K562 (cell line): ENCODE measurements around the gene LMO3. TPM values are rescaled to one million over a fixed set of nuclear protein-coding genes. Genes with fewer than 3 reads are reported as not detected.
A peak's percentile ranks its signal among the peaks of the same experiment; 100 is the strongest.

Experiments used
- ATAC-seq: fragments of 200-7000 bp; cut with Tn5 transposase; 3 replicates; pipeline ENCODE4 v1.9.1; 2020; ENCODE audit warnings: moderate library complexity
- BruUV-seq: library from RNA; stranded (reverse); fragments of 400-500 nt; replicated peaks from 2 replicates; lab custom pipeline; 2021; lab: Mats Ljungman, UMichigan
- CTCF ChIA-PET: fragments of 300-600 bp; formaldehyde crosslinking; extraction: SDS; loops from one replicate; lab custom pipeline; 2021; ENCODE audit warnings: low intra/inter-chr PET ratio; lab: Yijun Ruan, JAX
- POLR2A ChIA-PET: fragments of 300-600, 350-650 bp; sonication (Branson Sonifier 250); formaldehyde crosslinking; extraction: SDS; loops from one replicate; lab custom pipeline; 2021; ENCODE audit warnings: antibody characterized with exemption, inconsistent platforms; lab: Yijun Ruan, JAX
- DNase-seq, 4 experiments: peaks; one replicate each; pipeline versions ENCODE4 v3.0.0 to v3.0.0-alpha.2; 2011 to 2018; ENCODE audit warnings: low spot score in 3 of 4, mixed read lengths in 3 of 4; ENCODE audit errors: extremely low read depth in 1 of 4
- FAIRE-seq: peaks from 2 replicates; lab custom pipeline; 2011; peaks lifted over from hg19 to GRCh38; lab: Jason Lieb, UNC
- H2AFZ ChIP-seq: 2 replicates; pipeline ENCODE4 v1.6.0; 2011; ENCODE audit warnings: low read depth, low read length, control low read depth, inconsistent platforms
- H3K27ac ChIP-seq: fragments of 200-600 bp; 3 replicates; pipeline ENCODE4 v1.8.0; 2011; ENCODE audit warnings: low read depth, mild to moderate bottlenecking, control low read depth, inconsistent platforms, low read length, moderate library complexity, mixed read lengths; ENCODE audit errors: extremely low read depth
- H3K27me3 ChIP-seq, 2 experiments: fragments of 300-600 bp in 1 of 2; 2 replicates in 1 of 2; 3 replicates in 1 of 2; pipeline versions ENCODE4 v1.6.0 to v1.8.0; 2011; ENCODE audit warnings: inconsistent platforms in 2 of 2, low read length in 2 of 2, mild to moderate bottlenecking in 1 of 2, mixed read lengths in 1 of 2, moderate library complexity in 1 of 2; ENCODE audit not compliant: control insufficient read depth in 2 of 2, insufficient read depth in 2 of 2
- H3K36me3 ChIP-seq: fragments of 300-600 bp; 3 replicates; pipeline ENCODE4 v1.8.0; 2011; ENCODE audit warnings: mild to moderate bottlenecking, low read length, inconsistent platforms; ENCODE audit not compliant: control insufficient read depth, insufficient read depth
- H3K4me1 ChIP-seq, 2 experiments: fragments of 200-600 bp in 1 of 2; replicated peaks in 1 of 2; 2 replicates in 1 of 2; 3 replicates in 1 of 2; pipeline versions ENCODE4 v1.5.1 to v1.8.0; 2011; ENCODE audit warnings: inconsistent platforms in 2 of 2, low read length in 2 of 2, mild to moderate bottlenecking in 1 of 2, mixed read lengths in 1 of 2, moderate library complexity in 1 of 2; ENCODE audit not compliant: control insufficient read depth in 2 of 2, insufficient read depth in 2 of 2
- H3K4me2 ChIP-seq: 2 replicates; pipeline ENCODE4 v1.6.1; 2011; ENCODE audit warnings: low read length, control low read depth, inconsistent platforms, mixed read lengths; ENCODE audit not compliant: insufficient read depth
- H3K4me3 ChIP-seq: fragments of 200-600 bp; sonication (generic), shearing (Covaris generic); 2 replicates; pipeline ENCODE4 v1.5.1; 2016; ENCODE audit warnings: control low read depth, inconsistent platforms
- H3K79me2 ChIP-seq: fragments of 200-600 bp; 3 replicates; pipeline ENCODE4 v1.8.0; 2011; ENCODE audit warnings: low read length, inconsistent platforms; ENCODE audit not compliant: control insufficient read depth, insufficient read depth
- H3K9ac ChIP-seq, 2 experiments: 2 replicates each; pipeline versions ENCODE4 v1.6.0 to v1.6.1; 2011; ENCODE audit warnings: low read depth in 2 of 2, low read length in 2 of 2, control low read depth in 1 of 2, inconsistent platforms in 1 of 2, mild to moderate bottlenecking in 1 of 2, mixed read lengths in 1 of 2; ENCODE audit not compliant: insufficient read depth in 1 of 2
- H3K9me1 ChIP-seq: one replicate; pipeline ENCODE4 v1.6.0; 2011; ENCODE audit warnings: inconsistent platforms, mild to moderate bottlenecking, low read length, moderate library complexity; ENCODE audit not compliant: control insufficient read depth, insufficient read depth
- H3K9me3 ChIP-seq: replicated peaks from 2 replicates; pipeline ENCODE4 v1.5.1; 2011; ENCODE audit warnings: low read depth, low read length, inconsistent platforms; ENCODE audit not compliant: control insufficient read depth, insufficient read depth
- H4K20me1 ChIP-seq: replicated peaks from 2 replicates; pipeline ENCODE4 v1.6.1; 2011; ENCODE audit warnings: low read length, inconsistent platforms, mixed read lengths; ENCODE audit not compliant: control insufficient read depth, insufficient read depth
- CBX8 ChIP-seq: fragments of 200-600 bp; sonication (generic); IDR thresholded peaks from 2 replicates; pipeline ENCODE4 v1.6.1; 2012; ENCODE audit warnings: borderline replicate concordance, mixed run types, low read depth, mild to moderate bottlenecking, moderate library complexity, mixed read lengths, low read length, control low read depth, inconsistent platforms; ENCODE audit not compliant: poor library complexity, severe bottlenecking; ENCODE audit errors: extremely low read depth
- WGBS: fragments of 100-300 bp; shearing (Covaris generic); methylation state at CpG from one replicate; pipeline ENCODE4 v1.1.6; 2016; ENCODE audit warnings: low coverage, mixed read lengths; ENCODE audit not compliant: insufficient coverage; ENCODE audit errors: missing lambda C conversion rate; 5-methylcytosine and 5-hydroxymethylcytosine counted together
- in situ Hi-C: fragments of 300-500 bp; cut with MboI; formaldehyde crosslinking; loops from 4 replicates; pipeline ENCODE4 v1.15.0; 2018; ENCODE audit warnings: inconsistent platforms, mixed read lengths
- intact Hi-C: fragments of 100-400 bp; cut with micrococcal nuclease; formaldehyde crosslinking; loops from 2 replicates; pipeline ENCODE4 v1.14.2; 2022
- polyA plus RNA-seq, 8 experiments: library from polyadenylated mRNA; depleted of rRNA in 4 of 8; stranded (reverse) in 5 of 8; unstranded in 3 of 8; fragments of >200 nt; fragmentation: Nextera tagmentation in 2 of 8; fragmentation: Illumina TruSeq in 1 of 8; extraction: Ambion mirVana in 2 of 8; extraction: Trizol in 1 of 8; gene quantifications; 2 replicates each; pipeline versions ENCODE4 v1.2.1 to v1.2.3, GENCODE V29; 2011 to 2014; ENCODE audit warnings: inconsistent platforms in 1 of 8, missing spikeins in 1 of 8
- total RNA-seq, 7 experiments: library from RNA; depleted of rRNA in 6 of 7; stranded (reverse); fragments of >200 nt in 6 of 7; fragmentation: Illumina TruSeq in 2 of 7; extraction: Trizol in 2 of 7; gene quantifications; 2 replicates each; pipeline versions ENCODE4 v1.2.1 to v1.2.3, GENCODE V29; 2011 to 2021; ENCODE audit warnings: low replicate concordance in 1 of 7
- TF ChIP-seq, protein P1 (sequence below): fragments of 450-650 bp; IDR thresholded peaks from 2 replicates; pipeline ENCODE4 v1.6.1; 2017; ENCODE audit warnings: antibody characterized with exemption
- TF ChIP-seq, protein P2 (sequence below): fragments of 450-650 bp; formaldehyde crosslinking; IDR thresholded peaks from 2 replicates; pipeline ENCODE4 v1.4.0; 2020; ENCODE audit warnings: mild to moderate bottlenecking, mixed read lengths

LMO3 gene
- total and polyA plus RNA-seq, 9 of the 15 experiments (the other 6 are each of a cell fraction or from before 2014, with no cell fraction given): 0.04 to 0.40 (median 0.05) TPM; not detected in 6

DNA sequence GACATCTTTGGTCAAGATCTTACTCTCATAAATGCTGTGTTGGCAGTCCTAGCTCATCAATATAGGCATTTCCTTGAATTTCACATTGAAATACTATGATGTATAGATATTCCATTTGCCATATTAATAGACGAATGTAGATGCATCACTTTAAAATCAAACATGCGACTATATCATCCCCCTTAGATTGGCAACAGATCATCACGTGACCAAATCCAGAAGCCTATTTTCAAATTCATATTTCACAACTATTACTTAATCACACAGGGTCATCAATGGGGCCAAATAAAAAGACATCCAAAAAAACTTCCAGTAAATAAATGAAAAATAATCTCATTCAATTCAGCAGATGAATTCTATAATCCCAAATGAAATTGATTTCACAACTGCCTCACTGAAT, 15.3 kb downstream of the LMO3 start:
- Histone ChIP-seq H2AFZ (no peak overlapping the region), H3K79me2 (no peaks in the 10 kb centered on the region), H3K9me3 (no peaks in the 10 kb centered on the region), H3K36me3 (no peaks in the 10 kb centered on the region), H3K9ac (no peak overlapping the region), H4K20me1 (no peaks in the 10 kb centered on the region), H3K4me3 (no peak overlapping the region), H3K27ac (no peak overlapping the region), H3K27me3 (no peaks in the 10 kb centered on the region), H3K9me1 (no peaks in the 10 kb centered on the region), H3K4me2 (no peak overlapping the region), H3K4me1 (no peaks in the 10 kb centered on the region)
- CTCF ChIA-PET: no interaction called here
- no peak for DNase-seq
- ATAC-seq: no peak
- FAIRE-seq: no peak
- POLR2A ChIA-PET: no interaction called here
- 0% methylated on average over 3 of the region's 3 CpGs for WGBS
- in situ Hi-C loops (no loop called here), intact Hi-C loops (no loop called here)
- TF ChIP-seq, protein P1, sequence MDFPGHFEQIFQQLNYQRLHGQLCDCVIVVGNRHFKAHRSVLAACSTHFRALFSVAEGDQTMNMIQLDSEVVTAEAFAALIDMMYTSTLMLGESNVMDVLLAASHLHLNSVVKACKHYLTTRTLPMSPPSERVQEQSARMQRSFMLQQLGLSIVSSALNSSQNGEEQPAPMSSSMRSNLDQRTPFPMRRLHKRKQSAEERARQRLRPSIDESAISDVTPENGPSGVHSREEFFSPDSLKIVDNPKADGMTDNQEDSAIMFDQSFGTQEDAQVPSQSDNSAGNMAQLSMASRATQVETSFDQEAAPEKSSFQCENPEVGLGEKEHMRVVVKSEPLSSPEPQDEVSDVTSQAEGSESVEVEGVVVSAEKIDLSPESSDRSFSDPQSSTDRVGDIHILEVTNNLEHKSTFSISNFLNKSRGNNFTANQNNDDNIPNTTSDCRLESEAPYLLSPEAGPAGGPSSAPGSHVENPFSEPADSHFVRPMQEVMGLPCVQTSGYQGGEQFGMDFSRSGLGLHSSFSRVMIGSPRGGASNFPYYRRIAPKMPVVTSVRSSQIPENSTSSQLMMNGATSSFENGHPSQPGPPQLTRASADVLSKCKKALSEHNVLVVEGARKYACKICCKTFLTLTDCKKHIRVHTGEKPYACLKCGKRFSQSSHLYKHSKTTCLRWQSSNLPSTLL: no peak
- TF ChIP-seq, protein P2, sequence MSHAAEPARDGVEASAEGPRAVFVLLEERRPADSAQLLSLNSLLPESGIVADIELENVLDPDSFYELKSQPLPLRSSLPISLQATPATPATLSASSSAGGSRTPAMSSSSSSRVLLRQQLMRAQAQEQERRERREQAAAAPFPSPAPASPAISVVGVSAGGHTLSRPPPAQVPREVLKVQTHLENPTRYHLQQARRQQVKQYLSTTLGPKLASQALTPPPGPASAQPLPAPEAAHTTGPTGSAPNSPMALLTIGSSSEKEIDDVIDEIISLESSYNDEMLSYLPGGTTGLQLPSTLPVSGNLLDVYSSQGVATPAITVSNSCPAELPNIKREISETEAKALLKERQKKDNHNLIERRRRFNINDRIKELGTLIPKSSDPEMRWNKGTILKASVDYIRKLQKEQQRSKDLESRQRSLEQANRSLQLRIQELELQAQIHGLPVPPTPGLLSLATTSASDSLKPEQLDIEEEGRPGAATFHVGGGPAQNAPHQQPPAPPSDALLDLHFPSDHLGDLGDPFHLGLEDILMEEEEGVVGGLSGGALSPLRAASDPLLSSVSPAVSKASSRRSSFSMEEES (CRISPR knock-in tag): peak; percentile 58
- TF ChIP-seq CBX8: no peak
- BruUV-seq: no TSS peak
